HG03469 (cell line): Measurements from ENCODE around the gene VWA5B2.

Experiments
- ATAC-seq: cut with Tn5 transposase; IDR thresholded peaks from one replicate; pipeline ENCODE4 v1.9.1; 2021; ENCODE audit warnings: mild to moderate bottlenecking, moderate library complexity, moderate number of reproducible peaks; ENCODE audit not compliant: unreplicated experiment

VWA5B2 gene

DNA sequence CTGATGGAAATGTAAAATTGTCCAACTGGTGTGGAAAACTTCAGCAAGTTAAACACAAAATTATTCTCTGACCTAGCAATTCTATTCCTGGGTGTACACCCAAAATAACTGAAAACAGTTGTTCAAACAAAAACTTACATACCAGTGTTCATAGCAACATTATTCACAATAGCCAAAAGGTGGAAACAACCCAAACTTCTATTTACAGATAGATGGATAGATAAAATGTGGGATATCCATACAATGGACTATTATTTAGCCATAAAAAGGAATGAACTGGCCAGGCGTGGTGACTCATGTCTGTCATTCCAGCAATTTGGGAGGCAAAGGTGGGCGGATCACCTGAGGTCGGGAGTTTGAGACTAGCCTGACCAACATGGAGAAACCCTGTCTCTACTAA, 6.9 kb upstream of the VWA5B2 start:
- ATAC-seq, result no peak

GRCh38 chr3:184223946-184224345, 5.4 kb upstream of the VWA5B2 start:
- ATAC-seq, result no peak

DNA sequence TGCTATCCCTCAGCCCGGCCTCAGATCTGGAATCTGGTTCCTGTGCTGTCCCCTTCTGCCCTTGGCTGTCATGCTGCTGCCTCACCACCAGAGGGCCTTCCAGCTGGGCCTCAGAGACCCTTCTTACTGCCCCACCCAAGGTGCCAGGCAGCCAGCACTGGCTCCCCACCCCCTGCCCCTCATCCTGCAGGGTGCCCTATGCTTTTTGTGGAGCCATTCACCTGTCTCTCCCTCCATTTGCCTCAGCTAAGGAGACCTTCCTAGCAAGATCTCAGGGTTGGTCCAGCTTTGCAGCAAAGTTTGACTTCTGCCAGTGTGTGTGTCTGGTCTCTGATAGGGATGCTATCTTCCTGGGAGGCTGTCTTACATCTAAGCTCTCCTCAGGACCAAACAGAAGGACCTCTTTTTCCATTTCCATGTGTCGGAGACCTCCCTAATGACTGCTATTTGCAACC, 1.9 kb upstream of the VWA5B2 start:
- ATAC-seq, result no peak

DNA sequence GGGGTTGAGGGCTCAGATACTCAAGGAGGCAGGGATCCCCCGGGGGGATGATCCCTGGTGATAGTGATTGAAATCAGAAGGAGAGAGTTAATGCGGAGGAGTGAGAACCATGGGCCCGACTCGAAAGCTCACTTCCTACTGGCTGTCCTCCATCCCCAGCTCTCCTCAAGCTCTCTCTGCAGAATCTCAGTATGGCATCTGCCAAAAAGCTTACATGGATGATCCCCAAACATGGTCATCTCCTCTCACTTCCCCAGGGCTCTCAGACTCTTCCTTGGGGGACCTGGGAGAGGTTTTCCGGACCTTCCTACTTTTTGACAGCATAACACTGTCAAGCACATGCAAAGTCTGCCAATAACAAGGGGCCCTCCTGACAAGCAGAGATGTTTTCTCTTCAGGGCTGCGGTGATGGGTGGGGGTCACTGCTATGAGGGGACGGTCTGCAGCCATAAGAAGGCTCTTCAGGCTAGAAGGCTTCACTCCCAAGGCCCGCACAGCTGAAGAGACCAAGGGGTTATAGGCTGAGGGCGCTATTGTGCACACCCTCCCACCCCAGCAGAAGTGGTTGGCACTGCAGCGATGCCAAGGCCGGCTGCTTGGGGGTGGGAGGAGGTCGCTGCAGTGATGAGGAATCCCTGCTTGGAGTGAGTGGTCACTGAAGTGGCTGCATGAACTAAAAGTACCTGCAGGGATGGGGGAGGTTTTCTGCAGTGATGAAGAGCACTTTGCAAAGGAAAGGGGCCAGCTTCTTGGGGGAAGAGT, 828 bp upstream of the VWA5B2 start:
- ATAC-seq, result no peak

DNA sequence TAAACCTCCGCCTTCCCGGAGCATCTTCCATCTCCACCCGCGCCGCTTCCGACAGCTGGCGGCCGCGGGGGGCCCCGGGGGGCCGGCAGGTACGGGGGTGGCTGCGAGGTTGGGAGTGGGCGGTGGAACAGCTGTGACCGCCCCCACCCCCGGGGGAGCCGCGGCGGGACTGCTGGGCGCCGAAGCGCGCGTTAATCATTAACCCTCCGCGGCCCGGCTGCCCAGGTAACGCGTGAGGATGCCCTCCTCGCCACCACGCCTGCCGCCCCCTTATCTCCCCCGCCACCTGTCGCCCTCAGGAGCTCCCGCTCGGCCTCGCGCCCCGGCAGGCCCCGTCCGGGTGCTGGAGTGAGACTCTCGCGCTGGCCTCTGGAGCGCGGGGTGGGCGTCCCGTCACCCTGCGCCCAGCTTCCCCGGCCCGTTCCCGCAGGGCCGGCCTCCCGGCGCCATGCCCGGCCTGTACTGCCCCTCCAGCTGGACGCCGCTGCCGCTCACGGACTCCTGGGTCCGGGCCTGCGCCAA, 757 bp downstream of the VWA5B2 start:
- no peak for ATAC-seq

DNA sequence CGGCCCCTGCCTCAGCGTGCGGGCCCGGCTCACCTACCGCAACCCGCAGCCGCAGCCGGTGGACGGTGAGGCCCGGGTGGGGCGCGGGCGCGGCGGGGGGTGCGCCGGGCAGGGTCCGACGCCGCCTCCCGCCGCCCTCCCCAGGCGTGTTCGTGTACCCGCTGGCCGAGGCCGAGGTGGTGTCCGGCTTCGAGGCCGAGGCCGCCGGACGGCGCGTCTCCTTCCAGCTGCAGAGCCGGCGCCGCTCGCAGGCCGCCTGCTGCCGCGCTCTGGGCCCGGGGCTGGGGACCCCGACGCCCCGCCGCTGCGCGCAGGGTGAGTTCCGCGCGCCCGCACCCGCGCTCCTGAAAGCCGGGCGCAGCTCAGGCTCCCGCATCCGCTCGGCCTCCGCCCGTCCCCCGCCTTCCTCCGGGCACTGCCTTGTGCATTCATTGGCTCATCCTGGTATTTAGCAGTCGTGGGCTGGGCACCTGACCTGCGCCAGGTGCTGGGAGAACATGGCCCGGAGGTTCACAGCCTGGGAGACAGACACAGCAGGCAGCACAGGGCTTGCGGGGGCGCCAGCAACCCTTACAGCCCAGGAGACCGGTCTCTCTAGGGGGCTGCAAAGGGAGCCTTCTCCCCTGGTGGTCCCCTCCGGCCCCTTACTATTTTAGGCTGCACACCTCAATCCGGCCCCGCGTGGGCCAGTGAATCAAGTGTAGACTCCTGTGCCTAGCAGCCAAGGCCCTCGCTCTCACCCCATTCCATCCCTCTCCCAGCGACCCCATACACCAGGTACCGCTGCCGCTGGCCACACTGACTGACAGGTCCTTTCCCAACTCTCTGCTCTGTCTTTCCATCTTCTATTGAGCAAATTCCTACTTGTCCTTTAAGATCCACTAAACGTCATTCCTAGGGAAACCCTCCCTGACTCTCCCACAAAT, 1.5 kb downstream of the VWA5B2 start:
- ATAC-seq, result no peak

DNA sequence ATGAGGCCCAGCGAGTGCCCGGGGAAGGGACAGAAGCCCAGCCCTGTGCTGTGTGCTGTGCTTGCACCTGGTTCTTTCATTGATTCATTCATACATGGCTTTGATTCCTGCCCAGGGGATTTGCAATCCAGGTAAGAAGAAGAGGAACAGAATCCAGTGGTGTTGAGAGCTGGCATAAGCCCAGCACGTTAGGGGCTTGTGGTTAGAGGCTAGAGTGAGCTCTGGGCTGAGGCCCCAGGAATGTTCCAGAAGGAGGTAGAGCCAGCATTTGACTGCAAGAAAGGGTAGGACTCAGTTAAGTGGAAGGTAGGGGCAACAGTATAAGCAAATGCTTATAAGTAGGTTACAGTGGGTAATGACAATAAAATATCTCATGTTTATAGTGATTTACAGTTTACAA, 2.3 kb downstream of the VWA5B2 start:
- no peak for ATAC-seq

DNA sequence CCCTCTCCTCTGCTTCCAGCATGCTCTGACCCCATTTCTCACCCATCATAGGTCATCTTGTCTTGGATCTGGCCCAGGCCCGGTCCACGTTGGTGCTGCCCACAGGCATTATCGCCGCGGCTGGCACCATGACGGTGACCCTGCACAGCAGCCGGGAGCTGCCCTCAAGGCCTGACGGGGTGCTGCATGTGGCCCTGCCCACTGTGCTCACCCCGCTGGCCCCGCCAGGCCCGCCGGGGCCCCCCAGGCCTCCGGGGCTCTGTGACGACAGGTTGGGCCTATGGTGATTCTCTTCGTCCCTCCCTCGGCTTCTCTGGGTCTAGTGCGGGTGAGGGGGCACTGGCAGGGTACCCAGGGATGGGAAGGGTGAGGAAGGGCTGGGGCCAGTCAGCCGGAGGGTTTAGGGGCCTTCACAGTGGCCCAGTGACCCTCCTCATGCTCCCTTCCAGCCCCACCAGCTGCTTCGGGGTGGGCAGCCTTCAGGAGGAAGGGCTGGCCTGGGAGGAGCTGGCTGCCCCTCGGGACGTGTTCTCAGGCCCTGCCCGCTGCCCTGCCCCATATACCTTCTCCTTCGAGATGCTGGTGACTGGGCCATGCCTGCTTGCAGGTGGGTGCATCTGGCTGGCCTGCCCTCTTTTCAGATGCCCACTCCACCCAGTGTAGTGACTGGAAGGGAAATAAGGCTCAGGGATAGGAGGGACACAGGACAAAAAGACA, 3.9 kb downstream of the VWA5B2 start:
- ATAC-seq, result no peak

GRCh38 chr3:184234224-184234623, 4.8 kb downstream of the VWA5B2 start:
- no peak for ATAC-seq

- no peak for ATAC-seq
These were observed 5.4 kb downstream of the VWA5B2 start for GRCh38 chr3:184234671-184235380.

GRCh38 chr3:184235381-184236032, 6.1 kb downstream of the VWA5B2 start:
- no peak for ATAC-seq

GRCh38 chr3:184236033-184236410, 6.6 kb downstream of the VWA5B2 start:
- ATAC-seq, result no peak

- no peak for ATAC-seq
These were observed 7.3 kb downstream of the VWA5B2 start for GRCh38 chr3:184236636-184237035.

DNA sequence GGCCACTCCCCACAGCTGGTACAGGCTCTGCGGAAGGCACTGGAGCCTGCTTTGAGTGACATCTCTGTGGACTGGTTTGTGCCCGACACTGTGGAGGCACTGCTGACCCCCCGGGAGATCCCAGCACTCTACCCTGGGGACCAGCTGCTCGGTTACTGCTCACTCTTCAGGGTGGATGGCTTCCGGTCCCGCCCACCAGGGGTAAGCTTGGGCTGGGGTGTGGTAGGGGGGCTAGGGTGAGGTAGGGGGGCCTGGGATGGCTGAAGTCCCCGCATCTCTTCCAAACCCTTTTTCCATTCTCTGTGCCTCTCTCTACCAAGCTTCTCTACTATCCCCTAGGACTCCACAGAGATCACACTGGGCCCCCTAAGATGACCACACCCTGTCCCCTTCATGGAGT, 7.8 kb downstream of the VWA5B2 start:
- no peak for ATAC-seq

DNA sequence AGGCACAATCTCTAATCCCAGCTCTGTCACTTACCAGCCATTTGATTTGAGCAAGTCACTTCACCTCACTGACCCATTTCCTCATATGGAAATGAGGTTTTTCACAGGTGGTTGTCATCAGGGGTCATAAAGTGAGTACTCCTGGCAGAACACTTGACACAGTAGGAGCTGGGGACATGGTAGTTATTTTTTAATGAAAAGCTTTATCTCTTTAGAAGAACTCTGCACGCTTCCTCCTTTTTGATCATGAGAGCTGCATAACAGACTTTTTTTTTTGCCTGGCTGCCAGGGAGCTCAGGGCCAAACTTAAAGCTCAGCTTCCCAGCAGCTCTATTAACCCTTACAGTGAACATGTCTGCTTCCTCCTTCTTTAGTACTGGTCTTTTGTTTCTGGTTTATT, 8.4 kb downstream of the VWA5B2 start:
- ATAC-seq, result no peak

DNA sequence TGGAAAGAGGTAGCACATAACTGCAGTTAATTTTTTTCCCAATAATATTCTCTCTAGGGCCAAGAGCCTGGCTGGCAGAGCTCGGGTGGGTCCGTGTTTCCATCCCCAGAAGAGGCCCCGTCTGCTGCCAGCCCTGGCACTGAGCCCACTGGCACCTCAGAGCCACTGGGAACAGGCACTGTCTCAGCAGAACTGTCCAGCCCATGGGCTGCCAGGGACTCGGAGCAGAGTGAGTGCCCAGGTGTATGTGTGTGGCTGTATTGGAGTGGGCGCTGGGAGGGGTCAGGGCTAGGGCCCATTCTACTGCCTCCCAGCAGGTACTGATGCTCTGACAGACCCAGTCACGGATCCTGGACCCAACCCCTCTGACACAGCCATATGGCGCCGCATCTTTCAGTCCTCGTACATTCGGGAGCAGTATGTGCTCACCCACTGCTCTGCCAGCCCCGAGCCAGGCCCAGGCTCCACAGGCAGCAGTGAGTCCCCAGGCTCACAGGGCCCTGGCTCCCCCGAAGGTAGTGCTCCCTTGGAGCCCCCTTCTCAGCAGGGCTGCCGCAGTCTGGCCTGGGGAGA, 8.9 kb downstream of the VWA5B2 start:
- no peak for ATAC-seq

- no peak for ATAC-seq
These were observed 9.8 kb downstream of the VWA5B2 start for GRCh38 chr3:184239221-184239620.

DNA sequence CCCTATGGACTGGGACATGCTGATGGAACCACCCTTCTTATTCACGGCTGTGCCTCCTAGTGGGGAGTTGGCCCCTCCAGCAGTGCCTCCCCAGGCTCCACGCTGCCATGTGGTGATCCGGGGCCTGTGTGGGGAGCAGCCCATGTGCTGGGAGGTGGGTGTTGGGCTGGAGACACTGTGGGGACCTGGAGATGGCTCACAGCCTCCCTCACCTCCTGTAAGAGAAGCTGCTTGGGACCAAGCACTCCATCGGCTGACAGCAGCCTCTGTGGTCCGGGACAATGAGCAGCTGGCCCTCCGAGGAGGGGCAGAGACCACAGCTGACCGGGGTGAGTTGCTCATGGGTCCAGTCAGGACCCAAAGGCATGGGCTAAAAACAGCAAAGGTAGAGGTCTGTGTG, 10.3 kb downstream of the VWA5B2 start:
- ATAC-seq, result no peak

DNA sequence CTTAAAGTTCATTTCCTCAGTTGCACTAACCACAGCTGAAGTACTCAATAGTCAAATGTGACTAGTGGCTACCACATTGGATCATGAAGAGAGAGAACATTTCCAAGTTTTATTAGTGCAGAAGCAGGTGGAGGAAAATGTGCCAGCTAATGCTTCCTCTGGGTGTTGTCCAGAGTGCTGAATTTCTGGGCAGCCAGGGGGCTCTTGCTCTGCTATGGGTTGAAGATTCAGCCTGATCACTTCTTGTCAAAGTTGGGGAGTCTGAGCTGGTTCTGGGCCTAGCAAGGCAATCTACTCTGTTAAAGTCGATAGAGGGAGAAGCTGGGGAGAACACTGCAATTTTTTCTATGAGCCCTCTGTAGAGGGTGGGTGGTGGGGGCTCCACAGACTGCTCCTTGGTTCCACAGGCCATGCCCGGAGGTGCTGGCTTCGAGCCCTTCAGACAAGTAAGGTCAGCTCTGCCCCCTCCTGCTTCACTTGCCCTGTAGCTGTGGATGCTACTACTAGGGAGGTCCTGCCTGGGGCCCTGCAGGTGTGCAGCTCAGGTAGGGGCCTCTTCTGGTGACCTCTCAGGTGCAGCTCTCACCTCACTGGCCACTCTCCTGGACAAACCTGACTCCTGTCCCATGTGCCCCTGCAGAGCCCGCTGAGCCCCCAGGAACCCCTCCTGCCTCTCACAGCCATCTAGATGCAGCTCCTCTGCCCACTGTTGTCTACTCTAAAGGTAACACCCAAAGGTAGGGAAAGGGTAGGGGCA, 11.2 kb downstream of the VWA5B2 start:
- no peak for ATAC-seq
